AG10803 (cell line): ENCODE measurements around the gene SELENOT.

Experiments
- DNase-seq: peaks from one replicate; pipeline ENCODE4 v3.0.0; 2010; ENCODE audit warnings: low read depth
- H3K4me3 ChIP-seq: 2 replicates; pipeline ENCODE4 v1.5.1; 2011; ENCODE audit warnings: mild to moderate bottlenecking, low read length, control low read depth
- CTCF ChIP-seq: conservative IDR thresholded peaks from 2 replicates; pipeline ENCODE4 v1.5.1; 2011; ENCODE audit warnings: mild to moderate bottlenecking, low read length, control low read depth, inconsistent platforms

The SELENOT gene

GRCh38 chr3:150603153-150603979, at the start of gene SELENOT:
Gene SELENOT (plus strand): TSS chr3:150603321. CDS start chr3:150603363, 42 bp downstream.
- TF ChIP-seq CTCF, result 0 out of 2 replicates have a peak, but pooled peaks have one; percentile 15
- H3K4me3 ChIP-seq, result peak within 1 kb of the TSS; percentile 85
- DNase-seq, result peak; percentile 95

GRCh38 chr3:150555859-150556436, 47.2 kb upstream of the SELENOT start:
- TF ChIP-seq CTCF, result no peak
- no peak for DNase-seq
- no peak overlapping the region for H3K4me3 ChIP-seq

GRCh38 chr3:150556792-150557191, 46.3 kb upstream of the SELENOT start:
- no peak for TF ChIP-seq CTCF
- DNase-seq, result no peak
- H3K4me3 ChIP-seq, result no peak overlapping the region

- no peak for DNase-seq
- H3K4me3 ChIP-seq, result no peak overlapping the region
- TF ChIP-seq CTCF, result no peak
Observed at GRCh38 chr3:150557725-150558124, 45.4 kb upstream of the SELENOT start.

- H3K4me3 ChIP-seq, result no peak overlapping the region
- no peak for TF ChIP-seq CTCF
- DNase-seq, result no peak
Observed at GRCh38 chr3:150564243-150564642, 38.9 kb upstream of the SELENOT start.

GRCh38 chr3:150567328-150567727, 35.8 kb upstream of the SELENOT start:
- no peak overlapping the region for H3K4me3 ChIP-seq
- DNase-seq, result no peak
- no peak for TF ChIP-seq CTCF

- DNase-seq, result peak; percentile 4
- H3K4me3 ChIP-seq, result no peak overlapping the region
- no peak for TF ChIP-seq CTCF
Observed at GRCh38 chr3:150577855-150578254, 25.3 kb upstream of the SELENOT start.
